Measurements from ENCODE around the gene SPATA46. TPM values are rescaled to one million over a fixed set of nuclear protein-coding genes. Genes with fewer than 3 reads are reported as not detected.

SPATA46 gene
- total and polyA plus RNA-seq, 4 donors, result not detected

GRCh38 chr1:162416215-162416614 lies 39.6 kb upstream of the SPATA46 start:
- Histone ChIP-seq H3K27me3 (ENCODE audit: control insufficient read depth in 1 of 2, insufficient read depth in 2 of 2, low read length in 1 of 2) (no peaks in the 10 kb centered on the region), H3K4me3 (ENCODE audit: low read length in 2 of 2) (no peak overlapping the region), H3K36me3 (ENCODE audit: control insufficient read depth in 1 of 2, insufficient read depth in 2 of 2, low read length in 1 of 2) (no peaks in the 10 kb centered on the region), H3K9me3 (ENCODE audit: control insufficient read depth, low read length) (no peaks in the 10 kb centered on the region), H3K4me1 (ENCODE audit: control insufficient read depth in 1 of 2, insufficient read depth in 2 of 2, low read length in 2 of 2) (no peaks in the 10 kb centered on the region), H3K27ac (ENCODE audit: low read depth in 1 of 2, low read length in 2 of 2) (no peak overlapping the region)
- ATAC-seq (ENCODE audit: low FRiP score) (no peak), DNase-seq (no peak)
- intact Hi-C loops (cut with DNase I), result no loop called here

- Histone ChIP-seq H3K27me3 (ENCODE audit: control insufficient read depth in 1 of 2, insufficient read depth in 2 of 2, low read length in 1 of 2) (no peaks in the 10 kb centered on the region), H3K9me3 (ENCODE audit: control insufficient read depth, low read length) (no peaks in the 10 kb centered on the region), H3K4me1 (ENCODE audit: control insufficient read depth in 1 of 2, insufficient read depth in 2 of 2, low read length in 2 of 2) (no peaks in the 10 kb centered on the region), H3K27ac (ENCODE audit: low read depth in 1 of 2, low read length in 2 of 2) (no peak within 1 kb of the TSS), H3K4me3 (ENCODE audit: low read length in 2 of 2) (no peak within 1 kb of the TSS), H3K36me3 (ENCODE audit: control insufficient read depth in 1 of 2, insufficient read depth in 2 of 2, low read length in 1 of 2) (no peaks in the 10 kb centered on the region)
- DNase-seq (no peak), ATAC-seq (ENCODE audit: low FRiP score) (no peak)
- intact Hi-C loops (cut with DNase I), result no loop called here
- 66 to 81% methylated on average over 3 of the region's 3 CpGs for WGBS, 2 donors
These were observed 35.3 kb upstream of the SPATA46 start, which contains the start of gene SH2D1B for GRCh38 chr1:162412002-162412401. Gene SH2D1B (minus strand): TSS chr1:162412136. CDS start chr1:162412016, 120 bp downstream.

- H3K4me1 ChIP-seq (ENCODE audit: control insufficient read depth in 1 of 2, insufficient read depth in 2 of 2, low read length in 2 of 2), result no peaks in the 10 kb centered on the region
- H3K27ac ChIP-seq (ENCODE audit: low read depth in 1 of 2, low read length in 2 of 2), result no peak overlapping the region
- no peaks in the 10 kb centered on the region for H3K27me3 ChIP-seq (ENCODE audit: control insufficient read depth in 1 of 2, insufficient read depth in 2 of 2, low read length in 1 of 2)
- DNase-seq (no peak), ATAC-seq (ENCODE audit: low FRiP score) (no peak)
- intact Hi-C loops (cut with DNase I), result no loop called here
- WGBS, 2 donors, result 84 to 95% methylated on average over 1 of the region's 1 CpG
- H3K36me3 ChIP-seq (ENCODE audit: control insufficient read depth in 1 of 2, insufficient read depth in 2 of 2, low read length in 1 of 2), result no peaks in the 10 kb centered on the region
- no peak overlapping the region for H3K4me3 ChIP-seq (ENCODE audit: low read length in 2 of 2)
- H3K9me3 ChIP-seq (ENCODE audit: control insufficient read depth, low read length), result no peaks in the 10 kb centered on the region
These were observed 30.9 kb upstream of the SPATA46 start for GRCh38 chr1:162407539-162407938.

GRCh38 chr1:162406811-162407210 lies 30.2 kb upstream of the SPATA46 start:
- H3K36me3 ChIP-seq (ENCODE audit: control insufficient read depth in 1 of 2, insufficient read depth in 2 of 2, low read length in 1 of 2), result no peaks in the 10 kb centered on the region
- DNase-seq (no peak), ATAC-seq (ENCODE audit: low FRiP score) (no peak)
- no peak overlapping the region for H3K4me3 ChIP-seq (ENCODE audit: low read length in 2 of 2)
- no peaks in the 10 kb centered on the region for H3K27me3 ChIP-seq (ENCODE audit: control insufficient read depth in 1 of 2, insufficient read depth in 2 of 2, low read length in 1 of 2)
- no peaks in the 10 kb centered on the region for H3K4me1 ChIP-seq (ENCODE audit: control insufficient read depth in 1 of 2, insufficient read depth in 2 of 2, low read length in 2 of 2)
- no peaks in the 10 kb centered on the region for H3K9me3 ChIP-seq (ENCODE audit: control insufficient read depth, low read length)
- no peak overlapping the region for H3K27ac ChIP-seq (ENCODE audit: low read depth in 1 of 2, low read length in 2 of 2)
- intact Hi-C loops (cut with DNase I), result no loop called here
- 66 to 82% methylated on average over 2 of the region's 2 CpGs for WGBS, 2 donors

- ATAC-seq (ENCODE audit: low FRiP score), result no peak
- no peak overlapping the region for H3K27ac ChIP-seq (ENCODE audit: low read depth in 1 of 2, low read length in 2 of 2)
- WGBS, 2 donors, result 56 to 62% methylated on average over 5 of the region's 5 CpGs
These were observed 29.1 kb upstream of the SPATA46 start for GRCh38 chr1:162405800-162406199.

GRCh38 chr1:162404550-162405160 lies 28.0 kb upstream of the SPATA46 start:
- Histone ChIP-seq H3K4me3 (ENCODE audit: low read length in 2 of 2) (no peak overlapping the region), H3K4me1 (ENCODE audit: control insufficient read depth in 1 of 2, insufficient read depth in 2 of 2, low read length in 2 of 2) (no peaks in the 10 kb centered on the region), H3K36me3 (ENCODE audit: control insufficient read depth in 1 of 2, insufficient read depth in 2 of 2, low read length in 1 of 2) (no peaks in the 10 kb centered on the region), H3K9me3 (ENCODE audit: control insufficient read depth, low read length) (no peaks in the 10 kb centered on the region), H3K27ac (ENCODE audit: low read depth in 1 of 2, low read length in 2 of 2) (no peak overlapping the region), H3K27me3 (ENCODE audit: control insufficient read depth in 1 of 2, insufficient read depth in 2 of 2, low read length in 1 of 2) (no peaks in the 10 kb centered on the region)
- 39% methylated on average over 5 of the region's 5 CpGs for WGBS, 2 donors
- peak; percentile 54 for ATAC-seq (ENCODE audit: low FRiP score)
- intact Hi-C loops (cut with DNase I), result no loop called here
- DNase-seq, result no peak

More at GRCh38 chr1:162405800-162406199, 29.1 kb upstream of the SPATA46 start:
- intact Hi-C loops (cut with DNase I), result no loop called here
- H3K27me3 ChIP-seq (ENCODE audit: control insufficient read depth in 1 of 2, insufficient read depth in 2 of 2, low read length in 1 of 2), result no peaks in the 10 kb centered on the region
- H3K4me1 ChIP-seq (ENCODE audit: control insufficient read depth in 1 of 2, insufficient read depth in 2 of 2, low read length in 2 of 2), result no peaks in the 10 kb centered on the region
- no peak overlapping the region for H3K4me3 ChIP-seq (ENCODE audit: low read length in 2 of 2)
- DNase-seq, result no peak
- H3K36me3 ChIP-seq (ENCODE audit: control insufficient read depth in 1 of 2, insufficient read depth in 2 of 2, low read length in 1 of 2), result no peaks in the 10 kb centered on the region
- H3K9me3 ChIP-seq (ENCODE audit: control insufficient read depth, low read length), result no peaks in the 10 kb centered on the region

- Histone ChIP-seq H3K9me3 (ENCODE audit: control insufficient read depth, low read length) (no peaks in the 10 kb centered on the region), H3K4me3 (ENCODE audit: low read length in 2 of 2) (no peak overlapping the region), H3K4me1 (ENCODE audit: control insufficient read depth in 1 of 2, insufficient read depth in 2 of 2, low read length in 2 of 2) (no peaks in the 10 kb centered on the region), H3K27me3 (ENCODE audit: control insufficient read depth in 1 of 2, insufficient read depth in 2 of 2, low read length in 1 of 2) (peaks cover 0 to 3% of the 10 kb centered on the region in 2 donors), H3K36me3 (ENCODE audit: control insufficient read depth in 1 of 2, insufficient read depth in 2 of 2, low read length in 1 of 2) (no peaks in the 10 kb centered on the region), H3K27ac (ENCODE audit: low read depth in 1 of 2, low read length in 2 of 2) (no peak overlapping the region)
- 83 to 86% methylated on average over 10 of the region's 10 CpGs for WGBS, 2 donors
- DNase-seq (no peak), ATAC-seq (ENCODE audit: low FRiP score) (no peak)
- intact Hi-C loops (cut with DNase I), result no loop called here
These were observed 24.2 kb upstream of the SPATA46 start for GRCh38 chr1:162400790-162401355.

- DNase-seq, result no peak
- no peak overlapping the region for H3K4me3 ChIP-seq (ENCODE audit: low read length in 2 of 2)
- no peaks in the 10 kb centered on the region for H3K9me3 ChIP-seq (ENCODE audit: control insufficient read depth, low read length)
- intact Hi-C loops (cut with DNase I), result no loop called here
- no peak overlapping the region for H3K27ac ChIP-seq (ENCODE audit: low read depth in 1 of 2, low read length in 2 of 2)
- 64 to 74% methylated on average over 8 of the region's 8 CpGs for WGBS, 2 donors
- ATAC-seq (ENCODE audit: low FRiP score), result no peak
- peaks cover 0 to 3% of the 10 kb centered on the region in 2 donors for H3K27me3 ChIP-seq (ENCODE audit: control insufficient read depth in 1 of 2, insufficient read depth in 2 of 2, low read length in 1 of 2)
- H3K4me1 ChIP-seq (ENCODE audit: control insufficient read depth in 1 of 2, insufficient read depth in 2 of 2, low read length in 2 of 2), result no peaks in the 10 kb centered on the region
- H3K36me3 ChIP-seq (ENCODE audit: control insufficient read depth in 1 of 2, insufficient read depth in 2 of 2, low read length in 1 of 2), result no peaks in the 10 kb centered on the region
These were observed 22.4 kb upstream of the SPATA46 start for GRCh38 chr1:162398999-162399580.

All from aorta (tissue), 5 donors.